ENCODE results near the gene JPT1.
A peak's percentile ranks its signal among the peaks of the same experiment; 100 is the strongest.

DNA sequence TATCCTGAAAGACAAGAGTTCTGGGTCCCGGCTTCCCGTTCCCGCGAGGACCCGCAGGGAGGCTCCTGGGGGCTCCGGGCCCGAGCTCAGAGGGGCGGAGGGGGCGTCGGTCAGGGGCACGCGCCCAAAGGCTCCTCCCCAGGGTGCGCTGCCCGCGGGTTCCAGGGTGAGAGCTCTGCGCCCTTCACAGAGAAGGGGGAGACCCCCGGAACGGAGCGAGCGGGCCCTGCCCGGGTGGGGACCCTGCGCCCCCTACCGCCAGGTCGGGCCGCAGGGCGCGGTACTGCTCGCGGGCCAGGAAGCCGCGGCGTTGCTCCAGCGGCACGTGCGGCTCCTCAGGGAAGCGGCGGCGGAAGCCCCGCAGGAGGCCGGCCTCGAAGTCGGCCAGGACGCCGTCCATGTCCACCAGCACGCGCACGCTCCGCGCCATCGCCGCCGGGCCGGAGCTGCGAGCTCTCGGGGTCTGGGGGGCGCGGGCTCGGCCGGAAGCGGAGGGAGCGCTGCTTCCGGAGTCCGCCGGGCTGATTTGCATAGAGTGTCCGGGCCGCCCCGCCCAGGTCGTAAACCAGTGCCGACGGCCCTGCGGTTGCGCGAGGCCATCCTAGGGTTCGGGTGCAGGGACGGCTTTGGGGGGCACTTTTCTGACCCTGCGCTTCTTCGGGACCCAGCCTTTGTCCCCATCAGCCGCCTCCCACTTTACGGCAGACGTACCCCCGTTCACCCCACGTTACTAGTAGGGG, 22.9 kb downstream of the JPT1 start, which contains the start of gene NT5C:
- no peak for TF ChIP-seq TCF12 (IDR thresholded peaks at IDR 0.05)
- no peak for TF ChIP-seq EP300 (IDR thresholded peaks at IDR 0.05; ENCODE audit: borderline replicate concordance in 1 of 2, low read depth in 1 of 2, low read length in 1 of 2)
- no peak for TF ChIP-seq MEF2A (IDR thresholded peaks at IDR 0.05; ENCODE audit: borderline replicate concordance, low read depth)
- TF ChIP-seq, protein P1, sequence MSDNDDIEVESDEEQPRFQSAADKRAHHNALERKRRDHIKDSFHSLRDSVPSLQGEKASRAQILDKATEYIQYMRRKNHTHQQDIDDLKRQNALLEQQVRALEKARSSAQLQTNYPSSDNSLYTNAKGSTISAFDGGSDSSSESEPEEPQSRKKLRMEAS (IDR thresholded peaks at IDR 0.05; ENCODE audit: low read depth) = peak; percentile 92
